HG03457 (cell line): Measurements from ENCODE around the gene ZBTB24.

Source experiments
- ATAC-seq: cut with Tn5 transposase; IDR thresholded peaks from one replicate; pipeline ENCODE4 v1.9.1; 2021; ENCODE audit warnings: moderate number of reproducible peaks; ENCODE audit not compliant: unreplicated experiment

ZBTB24 gene

GRCh38 chr6:109429496-109429895, 53.5 kb downstream of the ZBTB24 start:
- no peak for ATAC-seq

GRCh38 chr6:109428889-109429477, 54.0 kb downstream of the ZBTB24 start:
- no peak for ATAC-seq

DNA sequence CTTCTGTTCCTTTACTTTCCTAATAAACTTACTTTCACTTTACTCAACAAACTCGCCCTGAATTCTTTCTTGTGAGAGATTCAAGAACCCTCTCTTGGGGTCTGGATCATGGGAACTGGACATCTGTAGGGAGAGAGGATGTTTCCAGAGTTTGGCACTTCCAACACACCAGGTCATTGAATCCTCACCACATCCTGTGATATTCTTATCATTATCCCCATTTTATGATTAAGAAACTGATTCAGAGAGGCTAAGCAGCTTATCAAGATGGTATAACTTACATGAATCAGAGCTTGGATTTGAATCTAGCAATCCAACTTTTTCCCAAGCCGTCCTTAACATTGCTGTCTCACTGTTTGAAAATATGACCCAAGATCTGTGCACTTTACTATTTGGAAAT, 58.1 kb downstream of the ZBTB24 start:
- no peak for ATAC-seq

- ATAC-seq = no peak
Measured at GRCh38 chr6:109421184-109421583, 61.8 kb downstream of the ZBTB24 start.

DNA sequence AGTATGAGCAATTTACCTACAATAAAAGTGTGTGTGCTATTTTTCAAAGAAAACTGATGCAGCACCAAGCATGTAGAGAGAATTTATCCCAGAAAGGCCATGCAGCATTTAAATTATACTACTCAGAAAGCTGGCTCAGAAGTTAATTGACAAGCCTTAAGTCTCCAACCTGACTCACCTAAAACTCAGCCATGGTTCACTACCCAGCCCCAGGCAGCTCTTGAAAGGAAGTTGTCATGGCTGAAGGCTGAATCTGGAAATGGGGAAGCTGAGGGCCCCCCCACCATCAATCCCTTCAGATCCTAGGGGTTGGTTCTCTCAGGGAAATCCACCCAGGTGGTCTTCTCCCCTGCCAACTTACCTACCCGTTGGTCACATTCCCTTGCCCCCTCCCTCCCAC, 62.3 kb downstream of the ZBTB24 start:
- ATAC-seq = no peak

- no peak for ATAC-seq
Measured at GRCh38 chr6:109417646-109418045, 65.4 kb downstream of the ZBTB24 start.
